ENCODE measurements around the gene ZMIZ2. TPM values are rescaled to one million over a fixed set of nuclear protein-coding genes. Genes with fewer than 3 reads are reported as not detected.

Gene ZMIZ2
- total RNA-seq, 2 experiments from 2014 or later, result 131 to 134 TPM

DNA sequence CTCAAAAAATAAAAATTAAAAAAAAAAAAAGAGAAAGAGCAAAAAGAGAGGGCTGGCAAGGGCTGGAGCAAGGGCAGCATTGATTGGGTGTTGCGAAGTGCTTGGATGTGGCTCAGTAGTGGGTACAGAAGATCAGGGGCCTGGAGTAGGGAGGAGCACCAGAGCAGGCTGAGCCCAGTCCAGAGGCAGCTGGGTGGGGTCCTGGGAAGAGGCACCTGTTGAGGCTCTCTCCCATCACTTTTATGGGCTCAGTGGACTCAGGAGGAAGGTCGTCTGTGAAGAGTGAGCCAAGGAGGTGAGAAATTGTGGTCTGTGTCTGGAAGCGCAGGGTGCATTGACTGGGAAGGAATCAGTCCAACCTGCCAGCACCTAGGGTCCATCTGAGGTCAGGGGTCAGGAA is 11.8 kb upstream of the ZMIZ2 start:
- no peaks in the 10 kb centered on the region for H3K9me3 Mint-ChIP-seq
- ATAC-seq (no peak), DNase-seq (no peak)
- ChIA-PET POLR2A (interaction anchor here (0.8 to 3.0 kb wide), 3 partner anchors 13 to 144 kb away, joined by 3 to 13 read pairs (median 3); no protein-coding TSS in a partner anchor), CTCF (interaction anchor here (1.0 kb wide), 1 partner anchor 80 kb away, joined by 3 read pairs; no protein-coding TSS in a partner anchor)
- H3K27ac Mint-ChIP-seq, result no peak overlapping the region
- no peak overlapping the region for H3K4me3 Mint-ChIP-seq
- intact Hi-C loops (cut with micrococcal nuclease), result loop anchor here (5.0 kb wide), 1 partner anchor 100 kb away; no protein-coding TSS in a partner anchor
- TF ChIP-seq, protein P1, sequence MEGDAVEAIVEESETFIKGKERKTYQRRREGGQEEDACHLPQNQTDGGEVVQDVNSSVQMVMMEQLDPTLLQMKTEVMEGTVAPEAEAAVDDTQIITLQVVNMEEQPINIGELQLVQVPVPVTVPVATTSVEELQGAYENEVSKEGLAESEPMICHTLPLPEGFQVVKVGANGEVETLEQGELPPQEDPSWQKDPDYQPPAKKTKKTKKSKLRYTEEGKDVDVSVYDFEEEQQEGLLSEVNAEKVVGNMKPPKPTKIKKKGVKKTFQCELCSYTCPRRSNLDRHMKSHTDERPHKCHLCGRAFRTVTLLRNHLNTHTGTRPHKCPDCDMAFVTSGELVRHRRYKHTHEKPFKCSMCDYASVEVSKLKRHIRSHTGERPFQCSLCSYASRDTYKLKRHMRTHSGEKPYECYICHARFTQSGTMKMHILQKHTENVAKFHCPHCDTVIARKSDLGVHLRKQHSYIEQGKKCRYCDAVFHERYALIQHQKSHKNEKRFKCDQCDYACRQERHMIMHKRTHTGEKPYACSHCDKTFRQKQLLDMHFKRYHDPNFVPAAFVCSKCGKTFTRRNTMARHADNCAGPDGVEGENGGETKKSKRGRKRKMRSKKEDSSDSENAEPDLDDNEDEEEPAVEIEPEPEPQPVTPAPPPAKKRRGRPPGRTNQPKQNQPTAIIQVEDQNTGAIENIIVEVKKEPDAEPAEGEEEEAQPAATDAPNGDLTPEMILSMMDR (IDR thresholded peaks at IDR 0.05), result no peak
- H3K27me3 Mint-ChIP-seq, result no peaks in the 10 kb centered on the region
- H3K4me1 Mint-ChIP-seq (ENCODE audit: low read depth), result peaks cover 12% of the 10 kb centered on the region
- H3K36me3 Mint-ChIP-seq (ENCODE audit: low read depth), result no peaks in the 10 kb centered on the region

DNA sequence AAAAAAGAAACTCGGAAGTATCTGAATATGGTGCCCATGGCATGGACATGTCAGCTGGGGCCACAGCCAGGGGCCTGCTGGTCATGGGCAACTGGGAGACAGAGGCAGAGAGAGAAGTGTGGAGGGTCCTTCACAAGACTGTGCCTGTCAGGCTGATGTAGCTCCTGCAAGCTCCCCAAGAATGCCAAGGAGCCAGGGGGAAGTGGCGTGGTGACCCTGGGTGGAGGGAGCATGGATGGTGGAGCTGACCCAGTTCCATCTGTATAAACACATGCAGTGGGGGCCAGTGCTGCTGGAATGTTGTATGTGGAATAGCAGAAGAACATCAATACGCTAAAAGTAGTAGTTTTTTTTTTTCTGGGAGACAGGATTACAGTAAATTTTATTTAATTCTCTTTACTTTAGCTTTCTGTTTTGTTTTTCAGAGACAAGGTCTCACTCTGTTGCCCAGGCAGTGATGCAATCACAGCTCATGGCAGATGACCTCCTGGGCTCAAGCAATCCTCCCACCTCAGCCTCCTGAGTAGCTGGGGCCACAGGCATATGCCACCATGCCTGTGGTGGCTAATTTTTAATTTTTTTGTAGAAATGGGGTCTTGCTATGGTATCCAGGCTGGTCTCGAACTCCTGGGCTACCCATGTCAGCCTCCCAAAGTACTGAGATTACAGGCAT is 10.5 kb upstream of the ZMIZ2 start:
- POLR2A ChIA-PET, result interaction anchor here (0.9 to 3.0 kb wide), 3 partner anchors 12 to 132 kb away, joined by 3 to 13 read pairs (median 3); partner anchors contain the start of gene OGDH
- intact Hi-C loops (cut with micrococcal nuclease), result loop anchor here (5.0 kb wide), 1 partner anchor 101 kb away; no protein-coding TSS in a partner anchor
- TF ChIP-seq, protein P1 (IDR thresholded peaks at IDR 0.05), result no peak

DNA sequence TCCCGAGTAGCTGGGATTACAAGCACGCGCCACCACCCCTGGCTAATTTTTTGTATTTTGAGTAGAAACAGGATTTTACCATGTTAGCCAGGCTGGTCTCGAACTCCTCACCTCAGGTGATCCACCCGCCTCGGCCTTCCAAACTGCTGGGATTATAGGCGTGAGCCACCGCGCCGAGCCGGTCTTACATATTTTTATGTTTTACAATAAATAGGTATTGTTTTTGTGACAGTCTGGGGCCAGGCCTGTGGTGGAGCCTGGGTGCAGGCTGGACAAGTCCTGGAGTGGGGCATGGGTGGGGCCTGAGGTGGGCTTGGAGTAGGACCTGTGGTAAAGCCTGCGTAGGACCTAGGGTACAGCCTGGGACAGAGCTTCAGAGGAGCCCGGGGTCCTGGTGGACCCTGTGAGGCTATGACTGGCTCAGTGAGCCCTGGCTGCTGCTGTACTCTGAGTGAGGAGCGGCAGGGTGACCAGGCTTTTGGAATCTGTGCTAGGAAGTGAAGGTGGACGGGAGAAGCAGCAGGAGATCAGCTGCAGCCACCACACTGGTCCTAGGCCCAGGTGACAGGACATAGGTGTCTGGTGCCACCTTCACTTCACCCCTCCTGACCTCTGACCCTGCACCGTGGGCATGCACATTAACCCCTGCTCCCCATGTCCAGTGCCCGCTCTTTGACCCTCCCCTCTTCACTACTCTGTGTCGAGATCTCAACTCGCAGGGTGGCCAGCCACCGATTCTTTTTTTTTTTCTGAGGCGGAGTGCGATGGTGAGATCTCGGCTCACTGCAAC is 9.6 kb upstream of the ZMIZ2 start:
- TF ChIP-seq, protein P1 (IDR thresholded peaks at IDR 0.05), result no peak
- Mint-ChIP-seq H3K36me3 (ENCODE audit: low read depth) (no peaks in the 10 kb centered on the region), H3K4me3 (no peak overlapping the region), H3K9me3 (no peaks in the 10 kb centered on the region), H3K4me1 (ENCODE audit: low read depth) (peaks cover 12% of the 10 kb centered on the region), H3K27ac (no peak overlapping the region), H3K27me3 (no peaks in the 10 kb centered on the region)
- ChIA-PET CTCF (interaction anchor here (0.7 kb wide), 1 partner anchor 398 kb away, joined by 3 read pairs; no protein-coding TSS in a partner anchor), POLR2A (interaction anchor here (0.6 to 3.0 kb wide), 2 partner anchors 11 to 29 kb away, joined by 3 to 13 read pairs; no protein-coding TSS in a partner anchor)
- DNase-seq (no peak), ATAC-seq (no peak)
- intact Hi-C loops (cut with micrococcal nuclease), result loop anchor here (5.0 kb wide), 1 partner anchor 102 kb away; no protein-coding TSS in a partner anchor

More for the DNA sequence above, 10.5 kb upstream of the ZMIZ2 start:
- Mint-ChIP-seq H3K4me3 (no peak overlapping the region), H3K4me1 (ENCODE audit: low read depth) (peaks cover 12% of the 10 kb centered on the region), H3K9me3 (no peaks in the 10 kb centered on the region), H3K36me3 (ENCODE audit: low read depth) (no peaks in the 10 kb centered on the region), H3K27me3 (no peaks in the 10 kb centered on the region), H3K27ac (no peak overlapping the region)
- no peak for ATAC-seq
- CTCF ChIA-PET, result no interaction called here
- DNase-seq, result no peak

DNA sequence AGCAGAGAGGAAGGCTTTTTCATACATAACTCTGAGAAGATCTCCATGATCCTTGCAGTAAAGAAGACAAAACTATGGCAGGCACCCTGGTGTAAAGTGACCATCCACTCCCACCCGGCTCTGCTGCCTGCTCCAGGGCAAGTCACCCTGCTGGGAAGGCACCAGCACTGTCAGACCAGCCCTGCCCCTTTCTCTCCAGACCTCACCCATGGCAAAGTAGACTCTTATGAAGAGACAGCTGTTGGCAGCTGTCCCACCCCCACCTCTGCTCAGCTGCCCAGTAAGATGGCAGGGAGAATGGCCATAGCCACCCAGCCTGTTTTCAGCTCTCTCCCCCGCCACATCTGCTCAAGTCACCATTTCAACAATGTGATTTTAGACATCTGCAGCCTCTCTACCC is 8.6 kb upstream of the ZMIZ2 start:
- CTCF ChIA-PET, result interaction anchor here (0.7 to 1.2 kb wide), 3 partner anchors 9 to 397 kb away, joined by 3 read pairs; no protein-coding TSS in a partner anchor
- intact Hi-C loops (cut with micrococcal nuclease), result no loop called here

More for the DNA sequence above, 8.6 kb upstream of the ZMIZ2 start:
- no peak overlapping the region for H3K4me3 Mint-ChIP-seq
- TF ChIP-seq, protein P1 (IDR thresholded peaks at IDR 0.05), result no peak
- no peaks in the 10 kb centered on the region for H3K9me3 Mint-ChIP-seq
- H3K36me3 Mint-ChIP-seq (ENCODE audit: low read depth), result no peaks in the 10 kb centered on the region
- DNase-seq, result no peak
- ATAC-seq, result no peak
- H3K27ac Mint-ChIP-seq, result no peak overlapping the region
- no peaks in the 10 kb centered on the region for H3K27me3 Mint-ChIP-seq
- H3K4me1 Mint-ChIP-seq (ENCODE audit: low read depth), result peaks cover 10% of the 10 kb centered on the region
- POLR2A ChIA-PET, result interaction anchor here (0.8 to 1.1 kb wide), 2 partner anchors 9 to 58 kb away, joined by 3 to 4 read pairs; no protein-coding TSS in a partner anchor

Measured in activated CD8-positive, alpha-beta T cell treated with anti-CD3 and anti-CD28 coated beads for 36 hours (primary cell).